ENCODE results near the gene YWHAQ. TPM values are rescaled to one million over a fixed set of nuclear protein-coding genes. Genes with fewer than 3 reads are reported as not detected.

The YWHAQ gene
- total RNA-seq: 100 to 1,000 TPM; 182 to 226 TPM
- 100 to 1,000 TPM; 175 to 241 TPM for polyA plus RNA-seq
- long read RNA-seq, donor 1, transcript YWHAQ-201 (6 exons, 2,208 nt): major isoform, 955 of 1,239 reads
- long read RNA-seq, donor 1, transcript YWHAQ-202 (5 exons, 2,216 nt): minor isoform, 231 of 1,239 reads
- long read RNA-seq, donor 1, partial matches to known transcripts: 22 of 1,239 reads
- long read RNA-seq, donor 1, other reads (novel, unspliced or antisense): 31 of 1,239 reads
- long read RNA-seq, donor 2, transcript YWHAQ-201 (6 exons, 2,208 nt): major isoform, 110 of 153 reads
- long read RNA-seq, donor 2, transcript YWHAQ-202 (5 exons, 2,216 nt): minor isoform, 27 of 153 reads
- long read RNA-seq, donor 2, partial matches to known transcripts: 12 of 153 reads
- long read RNA-seq, donor 2, other reads (novel, unspliced or antisense): 4 of 153 reads

- Histone ChIP-seq H3K4me3 (ENCODE audit: low read length in 2 of 2) (peak within 1 kb of the TSS; percentile 68 to 84), H3K4me1 (ENCODE audit: control insufficient read depth in 1 of 2, insufficient read depth in 2 of 2, low read length in 2 of 2) (peaks cover 0 to 3% of the 10 kb centered on the region in 2 donors), H3K36me3 (ENCODE audit: control insufficient read depth in 1 of 2, insufficient read depth in 2 of 2, low read length in 1 of 2) (no peaks in the 10 kb centered on the region), H3K9me3 (ENCODE audit: control insufficient read depth, low read length) (no peaks in the 10 kb centered on the region), H3K27me3 (ENCODE audit: control insufficient read depth in 1 of 2, insufficient read depth in 2 of 2, low read length in 1 of 2) (no peaks in the 10 kb centered on the region), H3K27ac (ENCODE audit: low read depth in 1 of 2, low read length in 2 of 2) (peak within 1 kb of the TSS; percentile 49 to 96)
- intact Hi-C loops (cut with DNase I): loop anchor here (2.0 to 5.0 kb wide), 6 partner anchors 22 to 159 kb away; partner anchors contain the start of genes ADAM17 (in 2 of the 2) and IAH1 (in 1 of the 2)
- peak; percentile 99 for DNase-seq
- ATAC-seq (ENCODE audit: low FRiP score): peak; percentile 99
- 0% methylated on average over 57 to 84 of the region's 84 CpGs for WGBS, 2 donors
Measured at GRCh38 chr2:9630736-9631552, at the start of gene YWHAQ. TSS of gene YWHAQ (minus strand) at chr2:9630997. CDS start at chr2:9630452, 545 bp downstream.

GRCh38 chr2:9680082-9680481 is 49.3 kb upstream of the YWHAQ start:
- DNase-seq: no peak
- no peak for ATAC-seq (ENCODE audit: low FRiP score)
- Histone ChIP-seq H3K27me3 (ENCODE audit: control insufficient read depth in 1 of 2, insufficient read depth in 2 of 2, low read length in 1 of 2) (no peaks in the 10 kb centered on the region), H3K9me3 (ENCODE audit: control insufficient read depth, low read length) (no peaks in the 10 kb centered on the region), H3K4me1 (ENCODE audit: control insufficient read depth in 1 of 2, insufficient read depth in 2 of 2, low read length in 2 of 2) (no peaks in the 10 kb centered on the region), H3K27ac (ENCODE audit: low read depth in 1 of 2, low read length in 2 of 2) (no peak overlapping the region), H3K36me3 (ENCODE audit: control insufficient read depth in 1 of 2, insufficient read depth in 2 of 2, low read length in 1 of 2) (no peaks in the 10 kb centered on the region), H3K4me3 (ENCODE audit: low read length in 2 of 2) (no peak overlapping the region)
- intact Hi-C loops (cut with DNase I): no loop called here
- WGBS, 2 donors: 99 to 100% methylated on average over 2 of the region's 2 CpGs

- Histone ChIP-seq H3K4me1 (ENCODE audit: control insufficient read depth in 1 of 2, insufficient read depth in 2 of 2, low read length in 2 of 2) (no peaks in the 10 kb centered on the region), H3K36me3 (ENCODE audit: control insufficient read depth in 1 of 2, insufficient read depth in 2 of 2, low read length in 1 of 2) (no peaks in the 10 kb centered on the region), H3K9me3 (ENCODE audit: control insufficient read depth, low read length) (no peaks in the 10 kb centered on the region), H3K4me3 (ENCODE audit: low read length in 2 of 2) (no peak overlapping the region), H3K27me3 (ENCODE audit: control insufficient read depth in 1 of 2, insufficient read depth in 2 of 2, low read length in 1 of 2) (no peaks in the 10 kb centered on the region), H3K27ac (ENCODE audit: low read depth in 1 of 2, low read length in 2 of 2) (no peak overlapping the region)
- intact Hi-C loops (cut with DNase I): no loop called here
- DNase-seq (no peak), ATAC-seq (ENCODE audit: low FRiP score) (no peak)
- 88 to 96% methylated on average over 2 of the region's 2 CpGs for WGBS, 2 donors
Measured at GRCh38 chr2:9679218-9679617, 48.4 kb upstream of the YWHAQ start.

- H3K36me3 ChIP-seq (ENCODE audit: control insufficient read depth in 1 of 2, insufficient read depth in 2 of 2, low read length in 1 of 2): no peaks in the 10 kb centered on the region
- no peak overlapping the region for H3K4me3 ChIP-seq (ENCODE audit: low read length in 2 of 2)
- no peaks in the 10 kb centered on the region for H3K4me1 ChIP-seq (ENCODE audit: control insufficient read depth in 1 of 2, insufficient read depth in 2 of 2, low read length in 2 of 2)
- DNase-seq (no peak), ATAC-seq (ENCODE audit: low FRiP score) (no peak)
- H3K9me3 ChIP-seq (ENCODE audit: control insufficient read depth, low read length): no peaks in the 10 kb centered on the region
- intact Hi-C loops (cut with DNase I): no loop called here
- WGBS, 2 donors: 90 to 94% methylated on average over 10 of the region's 10 CpGs
- no peaks in the 10 kb centered on the region for H3K27me3 ChIP-seq (ENCODE audit: control insufficient read depth in 1 of 2, insufficient read depth in 2 of 2, low read length in 1 of 2)
- H3K27ac ChIP-seq (ENCODE audit: low read depth in 1 of 2, low read length in 2 of 2): no peak overlapping the region
Measured at GRCh38 chr2:9678544-9678943, 47.7 kb upstream of the YWHAQ start.

- DNase-seq: no peak
- Histone ChIP-seq H3K9me3 (ENCODE audit: control insufficient read depth, low read length) (no peaks in the 10 kb centered on the region), H3K27ac (ENCODE audit: low read depth in 1 of 2, low read length in 2 of 2) (no peak overlapping the region), H3K4me1 (ENCODE audit: control insufficient read depth in 1 of 2, insufficient read depth in 2 of 2, low read length in 2 of 2) (no peaks in the 10 kb centered on the region), H3K36me3 (ENCODE audit: control insufficient read depth in 1 of 2, insufficient read depth in 2 of 2, low read length in 1 of 2) (no peaks in the 10 kb centered on the region), H3K27me3 (ENCODE audit: control insufficient read depth in 1 of 2, insufficient read depth in 2 of 2, low read length in 1 of 2) (no peaks in the 10 kb centered on the region), H3K4me3 (ENCODE audit: low read length in 2 of 2) (no peak overlapping the region)
- 41 to 48% methylated on average over 14 of the region's 14 CpGs for WGBS, 2 donors
- peak; percentile 33 for ATAC-seq (ENCODE audit: low FRiP score)
- intact Hi-C loops (cut with DNase I): no loop called here
Measured at GRCh38 chr2:9675415-9676351, 44.9 kb upstream of the YWHAQ start.

GRCh38 chr2:9674891-9675414 is 44.2 kb upstream of the YWHAQ start:
- Histone ChIP-seq H3K36me3 (ENCODE audit: control insufficient read depth in 1 of 2, insufficient read depth in 2 of 2, low read length in 1 of 2) (no peaks in the 10 kb centered on the region), H3K27me3 (ENCODE audit: control insufficient read depth in 1 of 2, insufficient read depth in 2 of 2, low read length in 1 of 2) (no peaks in the 10 kb centered on the region), H3K4me3 (ENCODE audit: low read length in 2 of 2) (no peak overlapping the region), H3K9me3 (ENCODE audit: control insufficient read depth, low read length) (no peaks in the 10 kb centered on the region), H3K4me1 (ENCODE audit: control insufficient read depth in 1 of 2, insufficient read depth in 2 of 2, low read length in 2 of 2) (no peaks in the 10 kb centered on the region), H3K27ac (ENCODE audit: low read depth in 1 of 2, low read length in 2 of 2) (no peak overlapping the region)
- ATAC-seq (ENCODE audit: low FRiP score) (no peak), DNase-seq (no peak)
- intact Hi-C loops (cut with DNase I): no loop called here
- 89 to 92% methylated on average over 5 of the region's 5 CpGs for WGBS, 2 donors

- DNase-seq: no peak
- no peaks in the 10 kb centered on the region for H3K9me3 ChIP-seq (ENCODE audit: control insufficient read depth, low read length)
- ATAC-seq (ENCODE audit: low FRiP score): no peak
- intact Hi-C loops (cut with DNase I): no loop called here
- no peak overlapping the region for H3K4me3 ChIP-seq (ENCODE audit: low read length in 2 of 2)
- whole genome bisulfite sequencing, 2 donors: 78 to 81% methylated on average over 6 of the region's 6 CpGs
- no peaks in the 10 kb centered on the region for H3K4me1 ChIP-seq (ENCODE audit: control insufficient read depth in 1 of 2, insufficient read depth in 2 of 2, low read length in 2 of 2)
- H3K36me3 ChIP-seq (ENCODE audit: control insufficient read depth in 1 of 2, insufficient read depth in 2 of 2, low read length in 1 of 2): no peaks in the 10 kb centered on the region
- H3K27ac ChIP-seq (ENCODE audit: low read depth in 1 of 2, low read length in 2 of 2): no peak overlapping the region
- no peaks in the 10 kb centered on the region for H3K27me3 ChIP-seq (ENCODE audit: control insufficient read depth in 1 of 2, insufficient read depth in 2 of 2, low read length in 1 of 2)
Measured at GRCh38 chr2:9673914-9674481, 43.2 kb upstream of the YWHAQ start.

Measured in aorta (tissue), 5 donors.